Measurements from ENCODE around the gene MSI2.

Gene MSI2

GRCh38 chr17:57541472-57542394, 285.4 kb downstream of the MSI2 start:
- DNase-seq (ENCODE audit: low read depth), result no peak

- DNase-seq (ENCODE audit: low read depth), result no peak
Measured at GRCh38 chr17:57542510-57542909, 286.2 kb downstream of the MSI2 start.

- DNase-seq (ENCODE audit: low read depth), result no peak
Measured at GRCh38 chr17:57543230-57543629, 286.9 kb downstream of the MSI2 start.

- DNase-seq (ENCODE audit: low read depth), result no peak
Measured at GRCh38 chr17:57544401-57544800, 288.1 kb downstream of the MSI2 start.

GRCh38 chr17:57544834-57545463, 288.6 kb downstream of the MSI2 start:
- DNase-seq (ENCODE audit: low read depth), result no peak

GRCh38 chr17:57545731-57546342, 289.5 kb downstream of the MSI2 start:
- DNase-seq (ENCODE audit: low read depth), result no peak

- DNase-seq (ENCODE audit: low read depth), result no peak
Measured at GRCh38 chr17:57548421-57549410, 292.4 kb downstream of the MSI2 start.

GRCh38 chr17:57549468-57549867, 293.1 kb downstream of the MSI2 start:
- DNase-seq (ENCODE audit: low read depth), result no peak

GRCh38 chr17:57550016-57550415, 293.7 kb downstream of the MSI2 start:
- DNase-seq (ENCODE audit: low read depth), result no peak

- no peak for DNase-seq (ENCODE audit: low read depth)
Measured at GRCh38 chr17:57550668-57551315, 294.5 kb downstream of the MSI2 start.

- DNase-seq (ENCODE audit: low read depth), result no peak
Measured at GRCh38 chr17:57551321-57552079, 295.2 kb downstream of the MSI2 start.

- DNase-seq (ENCODE audit: low read depth), result no peak
Measured at GRCh38 chr17:57552114-57552624, 295.8 kb downstream of the MSI2 start.

GRCh38 chr17:57553526-57553925, 297.2 kb downstream of the MSI2 start:
- no peak for DNase-seq (ENCODE audit: low read depth)

GRCh38 chr17:57553991-57554825, 297.9 kb downstream of the MSI2 start:
- no peak for DNase-seq (ENCODE audit: low read depth)

- DNase-seq (ENCODE audit: low read depth), result no peak
Measured at GRCh38 chr17:57554826-57555635, 298.7 kb downstream of the MSI2 start.

GRCh38 chr17:57555636-57556175, 299.4 kb downstream of the MSI2 start:
- DNase-seq (ENCODE audit: low read depth), result no peak

GRCh38 chr17:57556320-57556719, 300.0 kb downstream of the MSI2 start:
- DNase-seq (ENCODE audit: low read depth), result no peak

GRCh38 chr17:57556977-57557376, 300.7 kb downstream of the MSI2 start:
- DNase-seq (ENCODE audit: low read depth), result no peak
